GM23338 (cell line): ENCODE data around the gene DNAH11. TPM values are rescaled to one million over a fixed set of nuclear protein-coding genes. Genes with fewer than 3 reads are reported as not detected.

Source experiments
- ATAC-seq: fragments of 200-7000 bp; cut with Tn5 transposase; 3 replicates; pipeline ENCODE4 v1.9.1; 2020
- DNase-seq: peaks from one replicate; pipeline ENCODE4 v3.0.0-alpha.2; 2015; ENCODE audit warnings: low spot score
- H2AFZ ChIP-seq: fragments of 200-600 bp; sonication (generic); 2 replicates; pipeline ENCODE4 v1.8.0; 2016; ENCODE audit warnings: antibody characterized with exemption, mild to moderate bottlenecking, moderate library complexity
- H3F3A ChIP-seq: fragments of 200-600 bp; sonication (generic); replicated peaks from 2 replicates; pipeline ENCODE4 v1.8.0; 2017; ENCODE audit warnings: antibody characterized with exemption, mixed run types, low read depth
- H3K27ac ChIP-seq: fragments of 200-600 bp; sonication (generic); 2 replicates; pipeline ENCODE4 v1.6.1; 2016; ENCODE audit warnings: low read depth
- H3K27me3 ChIP-seq: fragments of 200-600 bp; sonication (generic); 2 replicates; pipeline ENCODE4 v1.8.0; 2016; ENCODE audit warnings: mild to moderate bottlenecking, mixed run types, moderate library complexity; ENCODE audit not compliant: insufficient read depth
- H3K36me3 ChIP-seq: fragments of 200-600 bp; sonication (generic); 2 replicates; pipeline ENCODE4 v1.8.0; 2016; ENCODE audit warnings: mild to moderate bottlenecking; ENCODE audit not compliant: insufficient read depth
- H3K4me1 ChIP-seq: fragments of 200-600 bp; sonication (generic); 2 replicates; pipeline ENCODE4 v1.8.0; 2016; ENCODE audit warnings: mild to moderate bottlenecking, moderate library complexity; ENCODE audit not compliant: insufficient read depth
- H3K4me2 ChIP-seq: fragments of 200-600 bp; sonication (generic); 2 replicates; pipeline ENCODE4 v1.7.1; 2017; ENCODE audit warnings: mixed run types
- H3K4me3 ChIP-seq: fragments of 200-600 bp; sonication (generic); 2 replicates; pipeline ENCODE4 v1.6.1; 2016; ENCODE audit warnings: mixed run types
- H3K79me2 ChIP-seq: fragments of 200-600 bp; sonication (generic); replicated peaks from 2 replicates; pipeline ENCODE4 v1.8.0; 2017; ENCODE audit warnings: mild to moderate bottlenecking; ENCODE audit not compliant: insufficient read depth
- H3K9me2 ChIP-seq: fragments of 200-600 bp; sonication (generic); 2 replicates; pipeline ENCODE4 v1.8.0; 2017; ENCODE audit not compliant: insufficient read depth
- H4K20me1 ChIP-seq: fragments of 200-600 bp; sonication (generic); replicated peaks from 2 replicates; pipeline ENCODE4 v1.8.0; 2017; ENCODE audit warnings: mild to moderate bottlenecking; ENCODE audit not compliant: insufficient read depth
- H3K27ac Mint-ChIP-seq: 2 replicates; pipeline ENCODE4 v1.8.0; 2020; ENCODE audit warnings: inconsistent platforms, mild to moderate bottlenecking, moderate library complexity, mixed read lengths
- H3K27me3 Mint-ChIP-seq: 3 replicates; pipeline ENCODE4 v1.8.0; 2022; ENCODE audit warnings: low read depth, mild to moderate bottlenecking, moderate library complexity, mixed read lengths, inconsistent platforms; ENCODE audit not compliant: insufficient read depth, poor library complexity
- H3K36me3 Mint-ChIP-seq: 3 replicates; pipeline ENCODE4 v1.8.0; 2021; ENCODE audit warnings: low read depth, mild to moderate bottlenecking, inconsistent platforms, moderate library complexity, mixed read lengths
- H3K4me1 Mint-ChIP-seq: 3 replicates; pipeline ENCODE4 v1.8.0; 2020; ENCODE audit warnings: mild to moderate bottlenecking, inconsistent platforms, mixed read lengths
- H3K4me3 Mint-ChIP-seq: 3 replicates; pipeline ENCODE4 v1.8.0; 2021; ENCODE audit warnings: moderate library complexity, mild to moderate bottlenecking, inconsistent platforms, mixed read lengths
- H3K9me3 Mint-ChIP-seq: 3 replicates; pipeline ENCODE4 v1.8.0; 2020; ENCODE audit warnings: moderate library complexity, mild to moderate bottlenecking, inconsistent platforms, mixed read lengths
- CREB1 ChIP-seq: fragments of 250-450 bp; sonication (Bioruptor Pico); IDR thresholded peaks from 2 replicates; pipeline ENCODE4 v1.5.0; 2020; ENCODE audit warnings: low read depth, mild to moderate bottlenecking, moderate library complexity
- CTCF ChIP-seq, 2 experiments: fragments of 200-600 bp in 1 of 2; sonication (generic) in 1 of 2; conservative IDR thresholded peaks; 2 replicates each; pipeline versions ENCODE4 v1.5.1 to v1.6.1; 2016 to 2017; ENCODE audit warnings: antibody characterized with exemption in 2 of 2, low read depth in 2 of 2, mild to moderate bottlenecking in 2 of 2, moderate library complexity in 1 of 2
- EZH2 ChIP-seq: fragments of 200-600 bp; sonication (generic); IDR thresholded peaks from one replicate; pipeline ENCODE4 v1.8.0; 2017; ENCODE audit warnings: antibody characterized with exemption, mild to moderate bottlenecking, low read depth; ENCODE audit not compliant: unreplicated experiment
- EZH2phosphoT487 ChIP-seq: fragments of 200-600 bp; sonication (generic); IDR thresholded peaks from one replicate; pipeline ENCODE4 v1.8.1; 2018; ENCODE audit warnings: antibody characterized with exemption; ENCODE audit not compliant: unreplicated experiment
- JUNB ChIP-seq: IDR thresholded peaks from one replicate; pipeline ENCODE4 v1.6.1; 2016; ENCODE audit warnings: antibody characterized with exemption; ENCODE audit not compliant: unreplicated experiment
- NANOG ChIP-seq: IDR thresholded peaks from 2 replicates; pipeline ENCODE4 v1.6.1; 2016; ENCODE audit warnings: antibody characterized with exemption, borderline replicate concordance
- POLR2AphosphoS5 ChIP-seq: IDR thresholded peaks from 2 replicates; pipeline ENCODE4 v1.6.1; 2016; ENCODE audit warnings: antibody characterized with exemption, low read depth
- REST ChIP-seq: IDR thresholded peaks from one replicate; pipeline ENCODE4 v1.6.1; 2018; ENCODE audit warnings: antibody characterized with exemption; ENCODE audit not compliant: unreplicated experiment
- STAT1 ChIP-seq: IDR thresholded peaks from one replicate; pipeline ENCODE4 v1.6.1; 2016; ENCODE audit warnings: antibody characterized with exemption; ENCODE audit not compliant: unreplicated experiment
- ZNF114 ChIP-seq: fragments of 250-450 bp; sonication (Bioruptor Pico); IDR thresholded peaks from 2 replicates; pipeline ENCODE4 v1.5.0; 2020; ENCODE audit warnings: mild to moderate bottlenecking, moderate library complexity
- ZNF331 ChIP-seq: fragments of 250-450 bp; sonication (Bioruptor Pico); IDR thresholded peaks from 2 replicates; pipeline ENCODE4 v1.5.0; 2020; ENCODE audit warnings: low read depth, mild to moderate bottlenecking, moderate library complexity
- polyA plus RNA-seq: library from polyadenylated mRNA; unstranded; fragments of >200 nt; fragmentation: Nextera tagmentation; extraction: Ambion mirVana; gene quantifications from 2 replicates; pipeline ENCODE4 v1.2.1, GENCODE V29; 2016
- total RNA-seq: library from RNA; depleted of rRNA; stranded (reverse); fragments of >200 nt; shearing (Covaris generic); gene quantifications from 2 replicates; pipeline ENCODE4 v1.2.3, GENCODE V29; 2014

The DNAH11 gene
- total and polyA plus RNA-seq, 2 experiments from 2014 or later, result 9.3 TPM

GRCh38 chr7:21605008-21605585 is 62.3 kb downstream of the DNAH11 start:
- 0 out of 2 replicates have a peak, but pooled peaks cover 3% of the 10 kb centered on the region for H3K9me2 ChIP-seq
- H3K27me3 Mint-ChIP-seq, result no peaks in the 10 kb centered on the region
- H3K4me2 ChIP-seq, result no peak overlapping the region
- no peak for TF ChIP-seq EZH2phosphoT487
- TF ChIP-seq CTCF (conservative IDR thresholded peaks at IDR 0.05; ENCODE audit: low read depth in 2 of 2), result no peak
- no peak for TF ChIP-seq POLR2AphosphoS5
- no peak for TF ChIP-seq REST
- TF ChIP-seq NANOG, result no peak
- TF ChIP-seq CREB1 (CRISPR knock-in tag), result no peak
- H3K9me3 Mint-ChIP-seq, result no peaks in the 10 kb centered on the region
- no peaks in the 10 kb centered on the region for H4K20me1 ChIP-seq
- no peak overlapping the region for H3K27ac ChIP-seq
- H3K36me3 ChIP-seq, result no peaks in the 10 kb centered on the region
- H3K79me2 ChIP-seq, result no peaks in the 10 kb centered on the region
- H3F3A ChIP-seq, result no peaks in the 10 kb centered on the region
- H2AFZ ChIP-seq, result no peak overlapping the region
- no peaks in the 10 kb centered on the region for H3K4me1 ChIP-seq
- no peak for DNase-seq
- H3K4me3 Mint-ChIP-seq, result no peak overlapping the region
- no peak overlapping the region; the same call in 1 of the 2 replicates for H3K27ac Mint-ChIP-seq
- H3K27me3 ChIP-seq, result no peaks in the 10 kb centered on the region
- no peaks in the 10 kb centered on the region; the same call in 2 of the 3 replicates for H3K36me3 Mint-ChIP-seq
- H3K4me1 Mint-ChIP-seq, result no peaks in the 10 kb centered on the region; the same call in 2 of the 3 replicates
- no peak overlapping the region for H3K4me3 ChIP-seq
- ATAC-seq, result no peak

- Histone ChIP-seq H3F3A (no peaks in the 10 kb centered on the region), H3K79me2 (no peaks in the 10 kb centered on the region), H3K27me3 (no peaks in the 10 kb centered on the region), H4K20me1 (no peaks in the 10 kb centered on the region), H3K4me2 (no peak overlapping the region), H3K27ac (no peak overlapping the region), H3K9me2 (no peaks in the 10 kb centered on the region), H2AFZ (no peak overlapping the region), H3K4me1 (no peaks in the 10 kb centered on the region), H3K36me3 (no peaks in the 10 kb centered on the region), H3K4me3 (no peak overlapping the region)
- H3K4me3 Mint-ChIP-seq, result no peak overlapping the region
- no peaks in the 10 kb centered on the region for H3K36me3 Mint-ChIP-seq
- H3K4me1 Mint-ChIP-seq, result no peaks in the 10 kb centered on the region; the same call in 2 of the 3 replicates
- no peaks in the 10 kb centered on the region for H3K9me3 Mint-ChIP-seq
- no peaks in the 10 kb centered on the region for H3K27me3 Mint-ChIP-seq
- ATAC-seq (no peak), DNase-seq (no peak)
- no peak overlapping the region for H3K27ac Mint-ChIP-seq
- TF ChIP-seq CREB1 (CRISPR knock-in tag), result no peak
- TF ChIP-seq POLR2AphosphoS5, result no peak
- no peak for TF ChIP-seq CTCF (conservative IDR thresholded peaks at IDR 0.05; ENCODE audit: low read depth in 2 of 2)
- TF ChIP-seq ZNF331 (CRISPR knock-in tag), result no peak
- TF ChIP-seq EZH2phosphoT487, result no peak
- no peak for TF ChIP-seq EZH2
- no peak for TF ChIP-seq JUNB
- TF ChIP-seq REST, result no peak
- no peak for TF ChIP-seq NANOG
- TF ChIP-seq STAT1, result no peak
- no peak for TF ChIP-seq ZNF114 (CRISPR knock-in tag)
Observed at GRCh38 chr7:21608465-21608864, 65.6 kb downstream of the DNAH11 start.
